ENCODE measurements around the gene PRKG1.

Gene PRKG1

DNA sequence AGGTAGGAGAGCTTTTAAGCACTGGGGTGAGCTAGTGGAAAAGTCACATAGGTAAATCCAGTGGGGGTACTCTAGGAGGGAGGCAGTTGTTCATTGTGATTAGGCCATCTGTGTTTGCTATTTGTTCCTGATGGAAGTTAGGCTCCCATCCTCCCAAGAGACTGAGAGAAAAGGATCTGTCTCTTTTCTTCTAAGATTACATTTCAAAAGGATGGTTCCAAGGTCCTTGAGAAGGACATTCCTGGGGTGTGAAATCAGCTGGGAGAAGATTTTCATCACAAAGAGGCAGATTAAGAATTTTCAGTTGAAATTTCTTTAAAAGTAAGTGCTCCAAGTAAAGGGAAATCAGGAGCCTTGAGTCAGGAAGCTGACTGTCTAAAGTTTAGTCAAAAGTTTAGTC is 835.9 kb downstream of the PRKG1 start:
- Histone ChIP-seq H3K27ac (no peak overlapping the region), H3K4me3 (ENCODE audit: low read depth, low read length) (no peak overlapping the region), H3K27me3 (ENCODE audit: insufficient read depth, low read depth, severe bottlenecking) (no peaks in the 10 kb centered on the region), H3K9me3 (ENCODE audit: severe bottlenecking) (no peaks in the 10 kb centered on the region), H3K36me3 (no peaks in the 10 kb centered on the region)
- TF ChIP-seq CTCF (IDR thresholded peaks at IDR 0.05; ENCODE audit: low read depth, low read length), result no peak
- DNase-seq, result no peak

DNA sequence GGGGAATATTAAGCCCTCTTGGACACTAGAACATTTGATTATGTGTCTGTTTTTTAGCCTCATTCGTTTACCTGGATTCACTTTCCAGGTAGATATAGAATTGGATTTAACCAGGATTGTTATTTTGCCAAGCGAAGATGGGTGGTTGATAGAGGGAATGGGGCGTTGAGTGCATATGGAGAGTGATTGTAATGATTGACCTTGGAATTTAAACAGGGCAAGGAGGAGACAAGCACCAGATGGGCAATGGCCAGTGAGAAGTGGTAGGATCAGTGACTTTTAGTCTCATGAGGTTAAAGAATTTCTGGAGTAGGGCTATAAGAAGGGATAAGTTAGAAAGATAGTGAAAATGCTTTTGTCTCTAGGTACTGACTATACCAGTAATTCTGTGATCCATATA is 836.3 kb downstream of the PRKG1 start:
- Histone ChIP-seq H3K27me3 (ENCODE audit: insufficient read depth, low read depth, severe bottlenecking) (no peaks in the 10 kb centered on the region), H3K4me3 (ENCODE audit: low read depth, low read length) (no peak overlapping the region), H3K36me3 (no peaks in the 10 kb centered on the region), H3K9me3 (ENCODE audit: severe bottlenecking) (no peaks in the 10 kb centered on the region), H3K27ac (no peak overlapping the region)
- no peak for TF ChIP-seq CTCF (IDR thresholded peaks at IDR 0.05; ENCODE audit: low read depth, low read length)
- DNase-seq, result no peak

DNA sequence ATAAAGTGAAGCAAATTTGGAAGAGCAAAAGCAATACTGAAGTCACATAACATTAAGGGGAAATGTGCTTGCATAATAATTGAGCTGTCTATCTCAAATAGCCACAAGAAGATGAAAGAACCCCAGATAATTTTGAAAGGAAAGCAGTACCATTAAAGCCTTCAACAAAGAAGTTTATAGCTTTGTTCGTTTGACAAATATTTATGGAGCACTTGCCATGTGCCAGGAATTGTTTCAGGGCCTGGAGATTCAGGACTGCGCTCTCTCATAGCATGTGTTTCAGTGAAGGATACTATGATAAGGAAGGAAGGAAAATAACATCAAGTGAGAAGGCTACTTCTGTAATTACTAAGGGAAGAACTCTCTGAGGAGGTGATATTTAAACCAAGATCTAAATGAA is 837.4 kb downstream of the PRKG1 start:
- Histone ChIP-seq H3K4me3 (ENCODE audit: low read depth, low read length) (no peak overlapping the region), H3K9me3 (ENCODE audit: severe bottlenecking) (no peaks in the 10 kb centered on the region), H3K27me3 (ENCODE audit: insufficient read depth, low read depth, severe bottlenecking) (no peaks in the 10 kb centered on the region), H3K27ac (no peak overlapping the region), H3K36me3 (no peaks in the 10 kb centered on the region)
- TF ChIP-seq CTCF (IDR thresholded peaks at IDR 0.05; ENCODE audit: low read depth, low read length), result no peak
- DNase-seq, result no peak

DNA sequence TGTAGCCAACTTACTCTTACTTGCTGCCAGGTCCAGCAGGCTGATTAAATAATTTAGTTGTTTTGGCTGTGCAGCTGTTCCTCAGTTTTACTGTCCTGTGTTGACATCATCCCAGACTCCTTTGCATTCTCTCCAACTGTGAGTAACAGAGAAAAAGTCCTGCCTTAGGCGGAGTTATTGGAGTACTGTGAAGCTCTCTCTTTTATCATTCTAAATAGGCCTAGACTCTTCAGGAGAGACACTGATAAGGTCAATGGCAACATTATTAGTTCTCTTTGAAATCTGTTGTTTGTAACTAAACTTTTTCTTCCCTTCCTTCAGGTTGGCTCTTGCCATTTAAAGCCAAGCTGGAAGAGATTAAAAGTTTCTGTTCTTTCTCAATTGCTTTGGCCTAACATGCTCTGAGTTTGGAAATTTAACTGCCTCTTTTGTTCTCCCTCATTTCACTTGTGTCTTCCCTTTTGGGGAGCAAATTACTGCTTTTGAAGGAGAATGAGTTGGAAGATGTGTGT is 840.8 kb downstream of the PRKG1 start:
- no peak overlapping the region for H3K27ac ChIP-seq
- H3K36me3 ChIP-seq, result no peaks in the 10 kb centered on the region
- H3K4me3 ChIP-seq (ENCODE audit: low read depth, low read length), result no peak overlapping the region
- no peaks in the 10 kb centered on the region for H3K9me3 ChIP-seq (ENCODE audit: severe bottlenecking)
- DNase-seq, result no peak
- TF ChIP-seq CTCF (IDR thresholded peaks at IDR 0.05; ENCODE audit: low read depth, low read length), result no peak
- H3K27me3 ChIP-seq (ENCODE audit: insufficient read depth, low read depth, severe bottlenecking), result no peaks in the 10 kb centered on the region

GRCh38 chr10:51918440-51918839 is 844.2 kb downstream of the PRKG1 start:
- no peak for TF ChIP-seq CTCF (IDR thresholded peaks at IDR 0.05; ENCODE audit: low read depth, low read length)
- no peaks in the 10 kb centered on the region for H3K9me3 ChIP-seq (ENCODE audit: severe bottlenecking)
- no peak overlapping the region for H3K27ac ChIP-seq
- H3K36me3 ChIP-seq, result no peaks in the 10 kb centered on the region
- no peak for DNase-seq
- no peaks in the 10 kb centered on the region for H3K27me3 ChIP-seq (ENCODE audit: insufficient read depth, low read depth, severe bottlenecking)
- H3K4me3 ChIP-seq (ENCODE audit: low read depth, low read length), result no peak overlapping the region

- Histone ChIP-seq H3K4me3 (ENCODE audit: low read depth, low read length) (no peak overlapping the region), H3K27me3 (ENCODE audit: insufficient read depth, low read depth, severe bottlenecking) (no peaks in the 10 kb centered on the region), H3K9me3 (ENCODE audit: severe bottlenecking) (no peaks in the 10 kb centered on the region), H3K27ac (no peak overlapping the region), H3K36me3 (no peaks in the 10 kb centered on the region)
- no peak for TF ChIP-seq CTCF (IDR thresholded peaks at IDR 0.05; ENCODE audit: low read depth, low read length)
- no peak for DNase-seq
Observed at GRCh38 chr10:51918884-51919325, 844.6 kb downstream of the PRKG1 start.

Measured in WERI-Rb-1 (cell line).